DMS153 treated with DMSO at 0.1 percent for 48 hours (cell line): Measurements from ENCODE around the gene ATP6V1B1.

Source experiments
- DNase-seq: peaks from one replicate; lab custom pipeline; 2025; ENCODE audit not compliant: unreplicated experiment; lab: John Stamatoyannopoulos, UW

The ATP6V1B1 gene

GRCh38 chr2:70964596-70965386, 29.1 kb downstream of the ATP6V1B1 start:
- DNase-seq = peak; percentile 2

DNA sequence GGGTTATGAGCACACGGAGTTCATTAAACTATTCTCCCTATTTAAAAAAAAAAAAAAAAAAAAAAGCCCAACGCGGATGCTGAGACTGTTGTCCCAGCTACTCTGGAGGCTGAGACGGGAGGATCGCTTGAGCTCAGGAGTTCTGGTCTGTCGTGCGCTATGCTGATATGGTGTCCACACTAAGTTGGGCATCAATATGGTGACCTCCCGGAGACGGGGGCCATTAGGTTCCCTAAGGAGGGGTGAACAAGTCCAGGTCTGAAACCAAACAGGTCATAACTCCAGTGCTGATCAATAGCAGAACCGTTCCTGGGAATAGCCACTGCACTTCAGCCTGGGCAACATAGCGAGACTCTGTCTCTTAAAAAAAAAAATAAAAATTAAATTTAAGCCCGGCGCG, 29.8 kb downstream of the ATP6V1B1 start:
- no peak for DNase-seq

DNA sequence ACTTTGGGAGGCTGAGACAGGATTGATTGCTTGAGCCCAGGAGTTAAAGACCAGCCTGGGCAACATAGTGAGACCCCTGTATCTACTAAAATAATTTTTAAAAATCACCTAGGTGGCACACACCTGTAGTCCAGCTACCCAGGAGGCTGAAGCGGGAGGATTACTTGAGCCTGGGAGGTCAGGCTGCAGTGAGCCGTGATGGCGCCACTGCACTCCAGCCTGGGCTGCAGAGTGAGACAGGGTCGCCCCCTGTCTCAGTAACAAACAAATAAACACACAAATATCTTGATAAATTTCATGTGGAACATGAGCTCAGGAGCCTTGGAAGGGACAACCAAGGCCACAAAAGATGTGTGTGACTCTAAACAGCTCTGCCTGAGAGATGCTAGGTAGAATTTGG, 31.0 kb downstream of the ATP6V1B1 start:
- no peak for DNase-seq

- no peak for DNase-seq
Measured at GRCh38 chr2:70967189-70967588, 31.5 kb downstream of the ATP6V1B1 start.

DNA sequence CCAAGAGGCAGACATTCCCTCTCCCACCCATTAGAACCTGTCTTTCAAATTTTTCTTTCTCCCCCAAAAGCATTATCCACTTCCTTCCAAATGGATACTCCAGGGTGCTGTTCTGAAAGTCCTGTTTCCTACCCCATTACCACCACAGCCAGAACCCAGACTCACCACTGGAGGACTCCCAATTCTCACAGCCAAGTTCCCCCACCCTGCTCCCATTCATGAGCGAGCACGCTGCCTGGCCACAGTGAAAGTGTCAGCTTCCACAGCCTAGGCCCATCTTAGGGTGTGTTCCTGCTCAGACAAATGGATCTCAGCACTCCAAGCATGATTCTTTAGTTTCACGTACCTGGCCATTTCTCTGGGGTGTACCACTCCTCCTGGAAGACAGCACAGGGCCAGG, 38.9 kb downstream of the ATP6V1B1 start:
- no peak for DNase-seq

DNA sequence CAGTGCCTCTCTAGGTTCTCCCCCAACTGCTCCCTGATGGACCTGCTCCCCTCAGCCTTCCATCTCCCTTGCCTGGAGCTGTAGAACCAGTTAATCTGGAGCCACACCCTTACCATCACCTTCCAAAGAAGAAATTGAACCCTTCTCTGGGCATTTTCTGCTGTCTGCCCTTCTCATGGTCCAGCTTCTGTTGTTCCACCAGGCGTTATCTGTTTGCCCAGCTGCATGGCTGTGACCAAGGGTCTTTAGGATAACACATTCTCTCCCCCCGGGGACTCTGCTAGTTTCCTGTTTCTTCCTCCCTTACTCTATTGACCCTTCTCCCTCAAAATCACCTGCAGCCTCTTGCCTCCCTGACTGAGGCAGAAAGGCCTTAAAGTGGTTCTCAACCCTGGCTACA, 39.5 kb downstream of the ATP6V1B1 start:
- DNase-seq = no peak

DNA sequence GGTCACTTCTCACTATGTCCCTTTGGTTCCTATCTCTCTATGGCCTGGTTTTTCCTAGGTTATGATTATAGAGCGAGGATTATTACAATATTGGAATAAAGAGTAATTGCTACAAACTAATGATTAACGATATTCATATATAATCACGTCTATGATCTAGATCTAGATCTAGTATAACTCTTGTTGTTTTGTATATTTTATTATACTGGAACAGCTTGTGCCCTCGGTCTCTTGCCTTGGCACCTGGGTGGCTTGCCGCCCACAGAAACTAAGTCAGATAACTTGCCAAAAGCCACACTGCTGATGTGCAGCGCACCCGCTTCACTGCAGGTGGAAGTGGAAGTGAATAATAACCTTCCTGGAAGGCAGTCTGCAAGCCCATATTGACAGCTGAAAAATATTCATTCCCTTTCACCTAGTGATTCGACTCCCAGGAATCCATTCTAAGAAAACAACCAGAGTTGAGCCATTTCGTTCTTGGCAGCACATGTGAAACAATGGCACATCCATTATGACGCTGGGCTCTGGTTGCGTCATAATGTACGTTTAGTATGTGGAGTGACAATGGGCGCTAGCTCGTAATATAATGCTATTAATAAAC, 42.0 kb downstream of the ATP6V1B1 start:
- DNase-seq = peak; percentile 26

DNA sequence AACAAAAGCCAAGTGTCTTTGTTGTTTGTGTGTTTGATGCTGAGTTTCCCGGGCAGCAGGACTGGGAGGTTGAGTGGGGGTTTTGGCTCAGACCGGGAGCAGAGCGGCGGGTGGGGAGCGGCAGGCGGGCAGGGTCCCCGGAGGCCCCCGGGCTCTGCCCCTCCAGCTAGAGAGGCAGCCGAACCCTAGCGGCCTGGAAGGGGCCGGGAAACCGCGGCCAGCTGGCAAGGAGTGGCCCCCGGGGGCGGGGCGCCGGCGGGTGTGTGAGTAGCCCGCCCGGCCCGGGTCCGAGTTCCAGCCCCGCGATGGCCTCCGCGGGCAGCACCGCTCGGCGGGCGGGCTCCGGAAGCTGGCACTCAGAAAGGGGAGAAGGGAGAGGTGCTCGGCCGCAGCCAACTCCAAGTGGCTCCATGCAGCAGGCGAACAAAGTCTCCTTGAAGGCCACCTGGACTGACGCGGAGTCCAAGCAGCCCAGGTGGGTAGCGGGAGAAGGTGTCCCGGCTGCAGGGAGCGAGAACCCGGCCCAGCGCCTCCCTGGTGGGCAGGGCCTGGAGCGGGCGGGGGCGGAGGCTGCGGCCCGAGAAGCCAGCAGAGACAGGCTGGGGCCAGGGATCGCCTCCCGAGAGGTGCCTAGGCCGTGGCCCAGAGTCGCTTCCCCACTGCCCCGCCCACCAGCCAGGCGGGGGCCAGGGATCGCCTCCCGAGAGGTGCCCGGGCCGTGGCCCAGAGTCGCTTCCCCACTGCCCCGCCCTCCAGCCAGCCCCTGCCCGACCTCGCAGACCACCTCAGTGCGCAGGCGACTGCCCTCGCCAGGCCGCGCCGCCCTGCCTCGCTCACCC, 42.9 kb downstream of the ATP6V1B1 start, which contains the start of gene ANKRD53:
ANKRD53 (plus strand) TSS at position 290 of the 839 bp plus-strand sequence; CDS start at position 306, 16 bp downstream.
- DNase-seq = peak; percentile 23

GRCh38 chr2:70979180-70979488, 43.4 kb downstream of the ATP6V1B1 start:
- no peak for DNase-seq

- DNase-seq = no peak
Measured at GRCh38 chr2:70979626-70980025, 43.9 kb downstream of the ATP6V1B1 start.

DNA sequence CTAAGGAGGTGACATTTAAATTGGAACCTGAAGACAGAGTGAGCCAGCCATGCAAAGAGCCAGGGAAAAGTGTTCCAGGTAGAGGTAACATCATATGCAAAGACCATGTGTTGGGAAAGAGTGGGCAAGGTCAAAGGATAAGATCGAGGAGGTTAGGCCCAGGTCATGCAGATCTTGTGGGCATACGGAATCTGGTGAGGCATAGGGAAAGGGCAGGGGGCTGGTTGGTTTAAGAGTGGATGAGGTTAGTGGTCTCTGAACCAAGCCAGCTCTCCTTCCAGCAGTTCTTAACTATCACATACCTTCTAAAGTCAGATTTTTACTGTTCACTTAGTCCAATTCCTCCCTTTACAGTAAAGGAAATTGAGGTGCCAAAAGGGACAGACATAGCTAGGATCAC, 45.7 kb downstream of the ATP6V1B1 start:
- DNase-seq = no peak

DNA sequence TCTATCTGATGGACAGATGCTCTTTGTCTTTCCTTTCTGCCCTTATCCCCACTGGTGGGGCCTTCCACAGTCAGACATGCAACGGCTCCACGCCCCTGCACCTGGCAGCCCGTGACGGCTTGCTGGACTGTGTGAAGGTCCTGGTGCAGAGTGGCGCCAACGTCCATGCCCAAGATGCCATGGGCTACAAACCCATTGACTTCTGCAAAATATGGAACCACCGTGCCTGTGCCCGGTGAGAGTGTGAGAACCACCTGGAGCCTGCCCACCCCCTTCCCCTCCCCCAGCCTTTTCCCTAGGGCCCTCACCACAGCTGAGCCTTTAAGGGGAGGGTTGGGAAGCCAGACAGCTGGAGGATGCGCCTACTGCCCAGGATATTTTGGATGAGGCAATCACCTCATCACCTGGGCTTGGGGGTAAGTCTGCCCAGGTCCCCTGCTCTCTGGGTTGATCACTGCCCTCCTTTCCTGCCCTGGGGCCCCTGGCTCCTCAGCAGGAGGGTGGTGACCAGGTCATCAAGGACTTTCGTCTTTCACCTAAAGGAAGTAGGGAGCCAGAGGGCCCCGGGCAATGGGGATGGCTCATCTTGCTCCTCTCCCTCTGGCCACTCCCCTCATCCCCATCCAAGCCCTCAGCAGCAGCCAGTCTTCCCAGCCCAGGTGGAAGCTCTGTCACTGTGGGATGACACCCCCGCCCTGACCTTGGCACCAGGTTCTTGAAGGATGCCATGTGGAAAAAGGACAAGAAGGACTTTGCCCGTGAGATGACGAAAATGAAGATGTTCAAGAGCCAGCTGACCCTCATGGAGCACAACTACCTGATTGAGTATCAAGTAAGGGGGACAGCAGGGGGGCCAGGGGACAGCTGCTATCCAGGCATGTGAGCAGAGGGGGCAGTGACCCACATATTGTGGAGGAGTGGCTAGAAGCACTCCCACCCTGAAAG, 46.4 kb downstream of the ATP6V1B1 start:
- no peak for DNase-seq

DNA sequence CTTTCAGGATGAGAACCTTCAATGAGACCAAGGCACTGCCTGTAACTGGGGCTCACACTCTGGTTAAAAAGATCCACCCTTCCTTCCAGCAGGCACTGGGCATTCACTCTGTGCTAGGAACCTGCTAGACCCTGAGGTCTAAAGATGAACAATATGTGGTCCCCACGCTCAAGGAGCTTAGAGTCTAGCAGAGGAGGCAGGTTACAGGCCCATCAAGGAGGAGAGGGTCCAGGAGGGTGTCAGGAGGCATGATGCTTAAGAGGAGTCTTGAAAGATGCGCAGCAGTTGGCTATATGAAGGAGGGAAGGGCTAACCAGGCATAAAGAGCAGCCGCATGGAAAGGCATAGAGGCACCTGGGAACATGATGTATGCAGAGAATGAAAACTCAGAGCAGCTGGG, 47.3 kb downstream of the ATP6V1B1 start:
- no peak for DNase-seq

DNA sequence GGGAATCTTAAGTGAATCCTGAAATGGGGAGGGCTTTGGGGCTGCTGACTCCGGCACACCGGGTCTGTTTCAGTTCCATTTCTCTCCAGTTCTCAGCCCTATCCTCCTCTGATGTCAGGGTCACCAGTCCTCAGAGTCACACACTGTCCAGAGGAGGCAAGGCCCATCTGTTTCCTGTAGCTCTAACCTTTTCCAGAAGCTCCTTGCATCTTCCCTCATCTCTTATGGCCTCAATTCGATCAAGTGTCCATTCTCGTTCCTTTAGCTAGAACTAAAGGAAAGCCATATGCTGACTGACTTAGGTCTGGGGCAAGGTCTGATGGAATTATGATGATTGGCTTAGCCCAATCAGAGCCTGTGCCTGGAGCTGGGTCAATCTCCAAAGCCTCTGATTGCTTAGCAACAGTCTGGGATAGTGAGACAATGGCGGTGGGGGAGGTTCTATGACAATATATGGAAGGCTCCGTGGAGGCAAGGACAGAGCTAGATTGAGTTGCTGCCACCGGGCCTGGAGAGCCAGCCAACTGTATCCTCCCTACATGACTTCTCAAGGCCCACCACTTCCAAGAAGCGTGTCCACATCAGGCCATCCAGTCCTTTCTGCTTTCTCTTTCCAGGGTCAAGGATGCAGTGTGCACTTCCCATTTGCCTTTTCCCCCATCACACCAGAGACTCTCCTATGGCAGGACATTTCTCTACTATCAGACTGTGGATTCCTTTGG, 48.0 kb downstream of the ATP6V1B1 start:
- no peak for DNase-seq

DNA sequence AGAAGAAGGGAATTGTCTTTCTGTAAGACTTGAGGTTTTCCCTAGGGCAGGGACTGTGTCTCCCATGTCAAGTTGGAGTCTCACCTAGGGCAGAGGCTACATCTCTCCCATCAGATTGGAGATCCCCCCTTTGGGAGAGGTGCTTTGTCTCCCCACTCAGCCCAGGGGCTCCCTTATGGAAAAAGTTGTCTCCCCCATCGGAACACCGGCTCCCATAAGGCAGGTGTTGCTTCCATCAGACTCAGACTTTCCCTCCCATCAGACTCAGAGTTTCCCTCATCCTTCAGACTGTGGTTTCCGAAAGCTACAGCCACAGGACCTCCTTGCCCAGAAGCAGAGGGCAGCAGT, 48.5 kb downstream of the ATP6V1B1 start:
- DNase-seq = no peak

- no peak for DNase-seq
Measured at GRCh38 chr2:70984576-70985282, 49.0 kb downstream of the ATP6V1B1 start.

DNA sequence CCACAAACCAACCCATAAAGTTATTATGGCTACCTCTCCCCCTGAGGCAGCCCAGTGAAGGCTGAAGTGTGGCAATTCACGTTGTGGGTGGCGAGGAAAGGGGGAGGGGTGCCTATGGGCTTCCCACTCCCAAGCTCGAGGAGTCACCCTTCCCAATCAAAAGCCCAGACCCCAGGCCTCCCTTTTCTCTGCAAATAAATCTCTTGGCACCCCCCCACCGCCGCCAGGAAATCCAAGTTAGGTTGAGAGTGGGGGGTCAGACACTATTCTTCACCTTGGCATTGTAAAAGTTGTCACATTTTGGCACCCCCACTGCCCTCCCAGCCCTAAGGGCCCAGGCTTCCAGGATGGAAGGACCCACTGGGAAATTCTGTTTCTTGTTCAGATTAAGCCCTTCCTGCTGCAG, 49.6 kb downstream of the ATP6V1B1 start:
- DNase-seq = no peak

GRCh38 chr2:70985956-70986355, 50.3 kb downstream of the ATP6V1B1 start:
- DNase-seq = no peak

DNA sequence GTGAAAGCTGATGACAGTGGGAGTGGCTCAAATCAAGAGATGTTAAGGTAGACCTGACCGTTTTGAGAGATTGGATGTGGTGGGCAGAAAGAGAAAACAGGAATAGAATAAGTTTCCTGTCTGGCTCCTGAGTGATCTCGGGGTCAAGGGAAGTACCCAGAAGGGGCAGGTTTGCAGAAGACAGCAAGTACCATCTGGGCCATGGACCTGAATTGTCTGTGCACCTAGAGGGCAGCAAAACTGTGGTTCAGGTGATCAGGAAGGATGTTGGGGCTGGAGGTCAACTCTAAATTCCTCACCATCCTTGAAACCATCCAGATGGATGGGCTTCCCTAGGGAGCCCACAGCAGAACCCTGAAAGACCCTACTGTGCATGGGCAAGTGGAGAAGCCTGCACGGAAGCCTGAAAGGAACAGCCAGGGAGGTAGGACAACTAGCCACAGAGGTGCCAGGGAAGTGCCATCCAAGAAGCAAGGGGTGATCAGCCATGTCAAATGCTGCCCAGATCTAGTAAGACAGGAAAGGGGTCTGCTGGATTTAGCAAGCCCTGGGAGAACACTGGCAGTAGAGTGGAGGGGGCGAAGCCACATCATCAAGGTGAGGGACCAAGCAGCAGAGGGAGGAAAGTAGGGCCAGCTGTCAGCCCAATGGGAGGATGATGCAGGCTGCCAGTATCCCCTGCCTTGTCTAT, 50.9 kb downstream of the ATP6V1B1 start:
- DNase-seq = no peak
